ENCODE data around the gene CD93. TPM values are rescaled to one million over a fixed set of nuclear protein-coding genes. Genes with fewer than 3 reads are reported as not detected.

Gene CD93
- polyA plus RNA-seq, 1 donor from 2014 or later = not detected

DNA sequence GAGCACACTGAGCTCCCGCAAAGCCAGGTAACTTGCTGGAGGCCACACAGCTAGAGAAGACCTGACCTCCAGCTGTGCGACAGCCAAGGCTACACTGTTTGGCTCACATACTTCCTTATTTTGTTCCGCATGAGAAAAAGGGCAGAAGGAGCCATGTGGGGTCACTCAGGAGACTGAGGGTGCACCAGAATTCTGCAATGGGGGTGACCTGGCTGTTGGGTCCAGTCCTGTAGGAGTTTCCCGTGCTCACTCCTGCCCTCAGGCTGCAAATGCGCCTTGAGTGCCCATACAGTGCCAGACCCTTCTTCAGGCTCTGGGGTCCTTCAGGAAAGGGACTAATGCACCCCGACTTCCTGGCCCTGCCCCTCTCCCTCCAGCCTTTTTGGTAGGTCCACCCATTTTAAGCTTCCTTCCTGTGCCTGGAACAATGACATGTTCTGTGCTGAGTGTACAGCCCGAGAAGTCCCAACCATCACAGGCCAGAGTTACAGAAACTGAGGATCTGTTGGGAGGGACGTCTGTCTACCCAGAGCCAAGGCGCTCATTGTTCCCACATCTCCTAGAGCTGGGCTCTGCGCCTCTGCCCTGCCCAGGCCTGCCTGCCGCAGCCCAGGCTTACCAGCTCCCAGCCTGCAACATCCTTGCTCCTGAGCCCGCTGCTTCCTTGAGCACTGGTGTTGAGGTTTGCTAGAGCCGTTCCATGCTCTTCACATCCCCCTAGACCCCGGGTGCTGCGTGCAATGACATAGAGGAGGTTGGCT lies 33.5 kb upstream of the CD93 start:
- TF ChIP-seq EP300 (conservative IDR thresholded peaks at IDR 0.05; ENCODE audit: poor library complexity, severe bottlenecking) (no peak), REST (IDR thresholded peaks at IDR 0.05; ENCODE audit: borderline replicate concordance) (no peak), RAD21 (conservative IDR thresholded peaks at IDR 0.05) (no peak), SMC3 (conservative IDR thresholded peaks at IDR 0.05; ENCODE audit: poor library complexity) (no peak), MXI1 (conservative IDR thresholded peaks at IDR 0.05; ENCODE audit: poor library complexity, severe bottlenecking) (no peak), POLR2AphosphoS5 (IDR thresholded peaks at IDR 0.05) (no peak), EZH2 (IDR thresholded peaks at IDR 0.05; ENCODE audit: borderline replicate concordance, insufficient read depth, low read length, poor library complexity, severe bottlenecking) (no peak), TAF1 (IDR thresholded peaks at IDR 0.05; ENCODE audit: low read depth) (no peak)
- TF ChIP-seq, protein P1, sequence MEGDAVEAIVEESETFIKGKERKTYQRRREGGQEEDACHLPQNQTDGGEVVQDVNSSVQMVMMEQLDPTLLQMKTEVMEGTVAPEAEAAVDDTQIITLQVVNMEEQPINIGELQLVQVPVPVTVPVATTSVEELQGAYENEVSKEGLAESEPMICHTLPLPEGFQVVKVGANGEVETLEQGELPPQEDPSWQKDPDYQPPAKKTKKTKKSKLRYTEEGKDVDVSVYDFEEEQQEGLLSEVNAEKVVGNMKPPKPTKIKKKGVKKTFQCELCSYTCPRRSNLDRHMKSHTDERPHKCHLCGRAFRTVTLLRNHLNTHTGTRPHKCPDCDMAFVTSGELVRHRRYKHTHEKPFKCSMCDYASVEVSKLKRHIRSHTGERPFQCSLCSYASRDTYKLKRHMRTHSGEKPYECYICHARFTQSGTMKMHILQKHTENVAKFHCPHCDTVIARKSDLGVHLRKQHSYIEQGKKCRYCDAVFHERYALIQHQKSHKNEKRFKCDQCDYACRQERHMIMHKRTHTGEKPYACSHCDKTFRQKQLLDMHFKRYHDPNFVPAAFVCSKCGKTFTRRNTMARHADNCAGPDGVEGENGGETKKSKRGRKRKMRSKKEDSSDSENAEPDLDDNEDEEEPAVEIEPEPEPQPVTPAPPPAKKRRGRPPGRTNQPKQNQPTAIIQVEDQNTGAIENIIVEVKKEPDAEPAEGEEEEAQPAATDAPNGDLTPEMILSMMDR (IDR thresholded peaks at IDR 0.05; ENCODE audit: poor library complexity, severe bottlenecking) = no peak
- no peaks in the 10 kb centered on the region for H3F3A ChIP-seq (ENCODE audit: insufficient read depth, low read length, poor library complexity, severe bottlenecking)
- no peaks in the 10 kb centered on the region for H3K36me3 ChIP-seq (ENCODE audit: insufficient read depth, low read length)
- H3K79me2 ChIP-seq (replicated peaks; ENCODE audit: insufficient read depth, low read length) = no peaks in the 10 kb centered on the region
- H3K27me3 ChIP-seq (ENCODE audit: insufficient read depth, low read depth, low read length) = no peaks in the 10 kb centered on the region
- H3K9me2 ChIP-seq (ENCODE audit: insufficient read depth, low read length) = no peaks in the 10 kb centered on the region
- H3K4me2 ChIP-seq (ENCODE audit: low read length) = no peak overlapping the region
- no peak overlapping the region for H2AFZ ChIP-seq (ENCODE audit: low read depth, low read length)
- no peaks in the 10 kb centered on the region for H4K20me1 ChIP-seq (ENCODE audit: insufficient read depth)
- H3K9ac ChIP-seq (ENCODE audit: low read length) = no peak overlapping the region
- no peak overlapping the region for H3K27ac ChIP-seq (ENCODE audit: low read length)
- no peaks in the 10 kb centered on the region for H3K9me3 ChIP-seq (ENCODE audit: low read length)
- H3K4me3 ChIP-seq (ENCODE audit: low read length) = no peak overlapping the region

- Histone ChIP-seq H3K79me2 (replicated peaks; ENCODE audit: insufficient read depth, low read length) (no peaks in the 10 kb centered on the region), H2AFZ (ENCODE audit: low read depth, low read length) (no peak overlapping the region), H3F3A (ENCODE audit: insufficient read depth, low read length, poor library complexity, severe bottlenecking) (no peaks in the 10 kb centered on the region), H3K4me2 (ENCODE audit: low read length) (no peak overlapping the region), H3K27ac (ENCODE audit: low read length) (no peak overlapping the region), H3K9me3 (ENCODE audit: low read length) (no peaks in the 10 kb centered on the region), H3K4me3 (ENCODE audit: low read length) (no peak overlapping the region), H3K27me3 (ENCODE audit: insufficient read depth, low read depth, low read length) (no peaks in the 10 kb centered on the region), H4K20me1 (ENCODE audit: insufficient read depth) (no peaks in the 10 kb centered on the region), H3K9me2 (ENCODE audit: insufficient read depth, low read length) (no peaks in the 10 kb centered on the region), H3K9ac (ENCODE audit: low read length) (no peak overlapping the region), H3K36me3 (ENCODE audit: insufficient read depth, low read length) (no peaks in the 10 kb centered on the region)
- TF ChIP-seq POLR2AphosphoS5 (IDR thresholded peaks at IDR 0.05) (no peak), RAD21 (conservative IDR thresholded peaks at IDR 0.05) (no peak), EP300 (conservative IDR thresholded peaks at IDR 0.05; ENCODE audit: poor library complexity, severe bottlenecking) (no peak), REST (IDR thresholded peaks at IDR 0.05; ENCODE audit: borderline replicate concordance) (no peak), SMC3 (conservative IDR thresholded peaks at IDR 0.05; ENCODE audit: poor library complexity) (no peak), EZH2 (IDR thresholded peaks at IDR 0.05; ENCODE audit: borderline replicate concordance, insufficient read depth, low read length, poor library complexity, severe bottlenecking) (no peak)
- TF ChIP-seq, protein P1 (IDR thresholded peaks at IDR 0.05; ENCODE audit: poor library complexity, severe bottlenecking) = no peak
Measured at GRCh38 chr20:23118766-23119165, 32.6 kb upstream of the CD93 start.

All from neural cell (in vitro differentiated cells).